Gastrocnemius medialis (tissue), 4 donors: ENCODE results near the gene ATP6V0D1.

Experiments used
- CTCF ChIP-seq, 5 experiments: fragments of 450-650 bp in 3 of 5; fragments of 200-600 bp in 2 of 5; sonication (generic) in 2 of 5; IDR thresholded peaks in 4 of 5; conservative IDR thresholded peaks in 1 of 5; 1 replicate in 4 of 5; 2 replicates in 1 of 5; pipeline ENCODE4 v1.5.1; 2016 to 2019; ENCODE audit warnings: antibody characterized with exemption in 5 of 5, mild to moderate bottlenecking in 3 of 5, moderate library complexity in 3 of 5
- POLR2A ChIP-seq, 2 donors: fragments of 450-650 bp; IDR thresholded peaks; one replicate each; pipeline ENCODE4 v1.6.1; 2017; ENCODE audit warnings: antibody characterized with exemption in 2 of 2, mild to moderate bottlenecking in 2 of 2, moderate library complexity in 2 of 2

- no peak for TF ChIP-seq CTCF (IDR thresholded peaks at IDR 0.05 in 4 of 5, conservative IDR thresholded peaks at IDR 0.05 in 1 of 5)
- TF ChIP-seq POLR2A (IDR thresholded peaks at IDR 0.05) = no peak
Measured at GRCh38 chr16:67407788-67408452, 73.0 kb downstream of the ATP6V0D1 start.
